Stomach smooth muscle (tissue), 2 donors: Measurements from ENCODE around the gene XPNPEP1.

Experiments
- H3K27ac ChIP-seq: one replicate; pipeline ENCODE4 v1.7.0; 2013; ENCODE audit warnings: mild to moderate bottlenecking, low read length, inconsistent platforms
- H3K27me3 ChIP-seq, 2 donors: one replicate each; pipeline ENCODE4 v1.7.0; 2013; ENCODE audit warnings: low read length in 2 of 2; ENCODE audit not compliant: insufficient read depth in 2 of 2, control insufficient read depth in 1 of 2
- H3K36me3 ChIP-seq, 2 donors: one replicate each; pipeline ENCODE4 v1.7.0; 2013; ENCODE audit warnings: low read length in 2 of 2; ENCODE audit not compliant: control insufficient read depth in 2 of 2, insufficient read depth in 2 of 2
- H3K4me1 ChIP-seq: one replicate; pipeline ENCODE4 v1.7.0; 2013; ENCODE audit warnings: low read length; ENCODE audit not compliant: control insufficient read depth, insufficient read depth
- H3K4me3 ChIP-seq, 2 donors: one replicate each; pipeline ENCODE4 v1.7.0; 2013; ENCODE audit warnings: low read length in 2 of 2
- H3K9ac ChIP-seq, 2 donors: one replicate each; pipeline ENCODE4 v1.7.0; 2013; ENCODE audit warnings: low read length in 2 of 2, mild to moderate bottlenecking in 1 of 2
- H3K9me3 ChIP-seq, 2 donors: one replicate each; pipeline ENCODE4 v1.7.0; 2013; ENCODE audit warnings: low read length in 2 of 2; ENCODE audit not compliant: control insufficient read depth in 2 of 2
- donor health status: healthy.
- donor health status: Pancreatic carcinoma.

The XPNPEP1 gene

DNA sequence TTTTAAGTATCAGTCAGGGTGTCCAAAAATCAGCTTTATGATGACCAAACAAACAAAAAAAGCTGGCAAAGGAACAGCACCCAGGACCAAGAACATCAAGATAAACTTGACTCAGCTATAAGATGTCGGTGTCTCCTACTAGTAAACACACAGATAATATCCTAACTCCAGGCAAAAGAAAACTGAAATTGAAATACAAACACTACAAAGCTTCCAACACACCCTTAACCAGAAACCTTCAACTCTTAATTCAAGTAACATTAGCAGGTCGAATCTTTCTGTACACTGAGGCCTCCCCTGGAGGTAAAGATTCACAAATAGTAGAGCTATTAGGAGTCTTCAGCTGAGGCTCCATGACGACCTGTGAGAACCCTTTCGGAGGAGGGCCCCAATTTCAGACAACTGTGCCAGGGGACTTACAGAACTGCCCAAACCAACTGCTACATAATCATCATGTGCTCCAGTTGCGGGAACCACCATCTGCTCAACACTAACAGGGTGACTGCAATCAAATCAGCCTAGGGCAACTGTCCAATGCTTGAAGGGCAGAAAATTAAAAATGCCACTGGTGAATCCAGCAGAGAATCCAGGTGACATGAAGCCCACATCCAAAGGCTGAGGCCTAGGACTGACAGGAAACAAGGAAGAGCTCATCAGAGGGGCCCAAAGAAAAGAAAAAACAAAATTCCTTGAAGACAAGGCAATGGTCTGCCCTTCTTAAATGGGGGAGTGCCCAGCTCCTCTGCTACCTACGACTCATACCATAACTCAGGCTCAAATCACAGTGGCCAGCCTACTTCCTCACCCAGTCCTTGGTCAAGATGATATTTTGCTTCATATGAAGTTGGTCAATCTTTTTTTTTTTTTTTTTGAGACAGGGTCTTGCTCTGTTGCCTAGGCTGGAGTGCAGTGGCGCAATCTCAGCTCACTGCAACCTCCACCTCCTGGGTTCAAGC is 20.0 kb downstream of the XPNPEP1 start:
- Histone ChIP-seq H3K36me3 (peaks cover 16 to 18% of the 10 kb centered on the region in 2 donors), H3K4me1 (peaks cover 25% of the 10 kb centered on the region), H3K4me3 (no peak overlapping the region), H3K27ac (no peak overlapping the region), H3K27me3 (no peaks in the 10 kb centered on the region), H3K9me3 (no peaks in the 10 kb centered on the region), H3K9ac (no peak overlapping the region)

DNA sequence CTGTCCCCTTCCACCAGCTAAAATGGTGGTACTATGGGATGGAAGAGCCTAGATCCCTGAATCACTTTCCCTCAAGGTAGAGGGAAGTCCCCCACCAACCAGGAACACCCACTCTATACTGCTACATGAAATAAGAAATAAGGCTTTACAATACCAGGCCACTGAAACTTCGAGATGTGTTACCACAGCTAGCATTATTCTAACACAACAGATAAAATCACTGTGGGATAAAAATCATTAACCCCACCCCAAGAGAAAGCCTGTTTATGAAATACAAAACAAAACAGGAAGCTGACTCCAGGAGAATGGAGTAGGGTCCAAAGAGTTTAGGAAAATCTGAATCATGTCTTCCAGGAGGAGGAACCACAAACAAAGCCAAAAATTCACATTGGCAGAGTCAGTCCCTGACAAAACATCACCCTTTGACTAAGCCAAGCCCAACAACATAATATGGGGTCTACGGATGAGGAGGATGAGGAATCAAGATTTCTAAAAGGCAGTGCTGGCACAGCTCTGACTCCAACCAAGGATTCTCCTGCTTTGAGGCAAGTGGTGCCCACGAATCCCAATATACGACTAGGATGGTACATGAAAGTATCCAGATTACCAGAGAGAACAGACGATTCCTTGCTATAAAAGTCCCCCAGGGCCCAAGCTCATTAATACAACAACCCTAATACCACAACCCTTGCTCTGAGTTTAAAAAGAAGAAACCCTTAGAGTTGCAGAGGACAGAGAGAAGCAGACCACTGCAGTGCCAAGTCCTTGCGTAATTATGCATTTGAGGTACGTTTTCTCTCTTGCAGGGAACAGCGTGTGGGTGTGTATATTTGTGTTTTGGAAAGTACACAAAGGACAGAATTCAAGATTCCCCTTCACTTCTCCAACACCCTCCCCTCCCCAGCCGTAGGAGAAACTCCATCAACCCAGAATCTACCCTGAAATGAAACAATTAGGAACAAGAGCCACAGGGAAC is 23.7 kb downstream of the XPNPEP1 start:
- H3K4me1 ChIP-seq = peaks cover 41% of the 10 kb centered on the region
- H3K9ac ChIP-seq = peak overlapping the region in 1 of 2 donors; percentile 5
- H3K36me3 ChIP-seq = peaks cover 2 to 3% of the 10 kb centered on the region in 2 donors
- peak overlapping the region; percentile 58 for H3K27ac ChIP-seq
- H3K4me3 ChIP-seq = no peak overlapping the region
- H3K27me3 ChIP-seq = no peaks in the 10 kb centered on the region
- H3K9me3 ChIP-seq = no peaks in the 10 kb centered on the region

GRCh38 chr10:109898666-109899355 is 24.5 kb downstream of the XPNPEP1 start:
- peaks cover 49% of the 10 kb centered on the region for H3K4me1 ChIP-seq
- peaks cover 2 to 3% of the 10 kb centered on the region in 2 donors for H3K36me3 ChIP-seq
- H3K27me3 ChIP-seq = no peaks in the 10 kb centered on the region

DNA sequence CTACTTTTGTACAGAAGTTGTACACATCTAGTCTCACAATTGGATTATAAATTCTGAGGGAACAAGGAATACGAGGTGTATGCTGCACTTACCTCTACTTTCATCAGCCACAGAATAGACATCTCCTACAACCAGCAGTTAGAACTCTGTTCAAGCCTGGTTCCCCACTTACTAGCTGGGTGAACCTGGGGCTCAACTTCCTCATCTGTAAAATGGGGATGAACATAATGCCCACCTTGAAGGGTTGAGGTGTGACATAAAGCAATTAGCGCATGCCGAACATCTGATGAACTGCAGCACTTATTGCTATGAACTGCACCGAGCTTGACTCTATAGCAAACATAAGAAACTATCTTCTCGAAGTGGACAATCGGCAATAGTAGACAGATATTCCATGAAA is 25.3 kb downstream of the XPNPEP1 start:
- no peak overlapping the region for H3K9ac ChIP-seq
- no peak overlapping the region for H3K4me3 ChIP-seq
- no peaks in the 10 kb centered on the region for H3K27me3 ChIP-seq
- H3K4me1 ChIP-seq = peaks cover 50% of the 10 kb centered on the region
- peaks cover 2 to 3% of the 10 kb centered on the region in 2 donors for H3K36me3 ChIP-seq
- no peaks in the 10 kb centered on the region for H3K9me3 ChIP-seq
- peak overlapping the region; percentile 11 for H3K27ac ChIP-seq

More at GRCh38 chr10:109898666-109899355, 24.5 kb downstream of the XPNPEP1 start:
- Histone ChIP-seq H3K27ac (peak overlapping the region; percentile 46), H3K9ac (no peak overlapping the region), H3K9me3 (no peaks in the 10 kb centered on the region), H3K4me3 (no peak overlapping the region)

GRCh38 chr10:109895848-109896247 is 27.5 kb downstream of the XPNPEP1 start:
- Histone ChIP-seq H3K27ac (peak overlapping the region; percentile 55), H3K36me3 (peaks cover 10 to 17% of the 10 kb centered on the region in 2 donors), H3K9me3 (no peaks in the 10 kb centered on the region), H3K4me1 (peaks cover 62% of the 10 kb centered on the region), H3K27me3 (no peaks in the 10 kb centered on the region), H3K9ac (peak overlapping the region in 1 of 2 donors; percentile 13), H3K4me3 (peak overlapping the region in 1 of 2 donors; percentile 44)

GRCh38 chr10:109895095-109895818 is 28.1 kb downstream of the XPNPEP1 start:
- H3K27ac ChIP-seq = peak overlapping the region; percentile 55
- H3K27me3 ChIP-seq = no peaks in the 10 kb centered on the region
- no peaks in the 10 kb centered on the region for H3K9me3 ChIP-seq
- H3K9ac ChIP-seq = no peak overlapping the region
- peaks cover 58% of the 10 kb centered on the region for H3K4me1 ChIP-seq
- H3K36me3 ChIP-seq = peaks cover 13 to 20% of the 10 kb centered on the region in 2 donors
- H3K4me3 ChIP-seq = peak overlapping the region in 1 of 2 donors; percentile 44

- H3K9ac ChIP-seq = no peak overlapping the region
- H3K9me3 ChIP-seq = no peaks in the 10 kb centered on the region
- peak overlapping the region; percentile 55 for H3K27ac ChIP-seq
- peaks cover 52% of the 10 kb centered on the region for H3K4me1 ChIP-seq
- no peak overlapping the region for H3K4me3 ChIP-seq
- peaks cover 13 to 20% of the 10 kb centered on the region in 2 donors for H3K36me3 ChIP-seq
- H3K27me3 ChIP-seq = no peaks in the 10 kb centered on the region
These were observed 28.8 kb downstream of the XPNPEP1 start for GRCh38 chr10:109894516-109894915.

DNA sequence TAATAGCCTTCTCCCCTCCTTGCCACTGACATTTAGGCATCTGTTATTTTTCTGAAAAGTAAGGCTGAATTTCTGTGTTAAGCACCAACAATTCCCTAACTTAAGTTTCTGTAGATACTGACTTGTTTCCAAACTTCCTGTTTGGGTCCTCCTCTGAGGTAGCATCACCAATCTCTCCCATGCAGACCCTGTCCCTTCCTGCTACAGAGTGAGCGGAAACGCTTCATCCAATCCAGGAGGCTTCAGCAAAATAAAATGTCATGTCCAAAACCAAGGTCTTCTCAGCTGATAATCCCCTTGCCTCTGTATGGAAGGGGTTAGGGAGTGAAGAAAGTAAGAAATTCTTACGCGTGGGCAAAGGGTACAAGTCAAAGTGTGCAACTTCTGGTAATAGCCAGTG is 29.9 kb downstream of the XPNPEP1 start:
- H3K4me3 ChIP-seq = no peak overlapping the region
- H3K4me1 ChIP-seq = peaks cover 44% of the 10 kb centered on the region
- no peak overlapping the region for H3K9ac ChIP-seq
- H3K36me3 ChIP-seq = peaks cover 15 to 21% of the 10 kb centered on the region in 2 donors
- no peaks in the 10 kb centered on the region for H3K9me3 ChIP-seq
- H3K27me3 ChIP-seq = no peaks in the 10 kb centered on the region
- peak overlapping the region; percentile 55 for H3K27ac ChIP-seq

- H3K4me1 ChIP-seq = peaks cover 43% of the 10 kb centered on the region
- H3K9ac ChIP-seq = no peak overlapping the region
- no peaks in the 10 kb centered on the region for H3K27me3 ChIP-seq
- H3K9me3 ChIP-seq = no peaks in the 10 kb centered on the region
- H3K27ac ChIP-seq = no peak overlapping the region
- H3K36me3 ChIP-seq = peaks cover 18 to 24% of the 10 kb centered on the region in 2 donors
- no peak overlapping the region for H3K4me3 ChIP-seq
These were observed 30.4 kb downstream of the XPNPEP1 start for GRCh38 chr10:109892931-109893330.
